NB4 (cell line): ENCODE data around the gene ASS1.

ENCODE experiments used
- DNase-seq: peaks from one replicate; pipeline ENCODE4 v3.0.0; 2010; ENCODE audit warnings: low read depth
- H3K4me3 ChIP-seq: one replicate; pipeline ENCODE4 v1.5.1; 2011; ENCODE audit warnings: mild to moderate bottlenecking, low read depth, low read length, moderate library complexity
- MYC ChIP-seq: IDR thresholded peaks from 2 replicates; pipeline ENCODE4 v1.6.1; 2011; ENCODE audit warnings: low read depth, low read length
- POLR2A ChIP-seq: IDR thresholded peaks from 2 replicates; pipeline ENCODE4 v1.6.1; 2011; ENCODE audit warnings: mild to moderate bottlenecking; ENCODE audit not compliant: insufficient read length; ENCODE audit errors: extremely low read depth
- TF ChIP-seq, protein P1 (sequence below): IDR thresholded peaks from 2 replicates; pipeline ENCODE4 v1.6.1; 2011; ENCODE audit warnings: low read depth, low read length
- TF ChIP-seq, protein P2 (sequence below): IDR thresholded peaks from one replicate; pipeline ENCODE4 v1.5.1; 2012; ENCODE audit warnings: low read depth, low read length

Gene ASS1

DNA sequence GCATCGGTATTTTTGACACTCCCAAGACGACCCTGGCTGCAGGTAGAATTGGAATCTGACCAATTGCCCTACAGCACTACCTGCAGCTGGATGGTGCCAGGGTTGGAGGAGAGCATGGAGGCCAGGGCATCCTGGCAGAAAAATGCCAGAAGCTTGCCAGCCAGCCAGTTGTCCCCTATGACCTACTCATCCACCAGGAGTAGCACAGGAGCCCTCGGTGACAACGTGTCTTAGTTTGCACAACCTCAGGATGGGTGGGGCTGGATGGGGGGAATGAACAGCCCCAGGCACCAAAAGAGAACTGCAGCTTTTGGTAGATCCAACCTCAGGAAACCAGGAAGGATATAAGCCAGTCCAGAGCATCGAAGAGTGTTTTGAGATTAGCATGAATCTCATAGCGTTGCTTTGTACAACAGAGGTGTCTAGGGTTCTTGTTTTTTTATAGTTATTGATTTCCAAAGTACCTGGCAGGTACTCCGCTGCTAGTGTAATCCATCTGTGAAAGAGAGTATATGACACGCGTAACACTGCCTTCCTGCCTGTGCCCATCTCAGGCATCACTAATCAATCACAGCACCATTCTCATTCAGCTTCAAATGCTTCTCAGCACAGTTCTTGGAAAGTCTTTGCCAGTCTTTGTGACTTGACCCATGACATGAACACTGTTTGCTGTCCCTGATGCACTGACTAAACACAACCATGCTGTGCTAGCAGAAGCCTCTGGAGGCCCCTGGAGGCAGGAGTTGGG is 36.7 kb upstream of the ASS1 start:
- TF ChIP-seq MYC (no peak), POLR2A (no peak)
- TF ChIP-seq, protein P1, sequence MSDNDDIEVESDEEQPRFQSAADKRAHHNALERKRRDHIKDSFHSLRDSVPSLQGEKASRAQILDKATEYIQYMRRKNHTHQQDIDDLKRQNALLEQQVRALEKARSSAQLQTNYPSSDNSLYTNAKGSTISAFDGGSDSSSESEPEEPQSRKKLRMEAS = no peak
- TF ChIP-seq, protein P2, sequence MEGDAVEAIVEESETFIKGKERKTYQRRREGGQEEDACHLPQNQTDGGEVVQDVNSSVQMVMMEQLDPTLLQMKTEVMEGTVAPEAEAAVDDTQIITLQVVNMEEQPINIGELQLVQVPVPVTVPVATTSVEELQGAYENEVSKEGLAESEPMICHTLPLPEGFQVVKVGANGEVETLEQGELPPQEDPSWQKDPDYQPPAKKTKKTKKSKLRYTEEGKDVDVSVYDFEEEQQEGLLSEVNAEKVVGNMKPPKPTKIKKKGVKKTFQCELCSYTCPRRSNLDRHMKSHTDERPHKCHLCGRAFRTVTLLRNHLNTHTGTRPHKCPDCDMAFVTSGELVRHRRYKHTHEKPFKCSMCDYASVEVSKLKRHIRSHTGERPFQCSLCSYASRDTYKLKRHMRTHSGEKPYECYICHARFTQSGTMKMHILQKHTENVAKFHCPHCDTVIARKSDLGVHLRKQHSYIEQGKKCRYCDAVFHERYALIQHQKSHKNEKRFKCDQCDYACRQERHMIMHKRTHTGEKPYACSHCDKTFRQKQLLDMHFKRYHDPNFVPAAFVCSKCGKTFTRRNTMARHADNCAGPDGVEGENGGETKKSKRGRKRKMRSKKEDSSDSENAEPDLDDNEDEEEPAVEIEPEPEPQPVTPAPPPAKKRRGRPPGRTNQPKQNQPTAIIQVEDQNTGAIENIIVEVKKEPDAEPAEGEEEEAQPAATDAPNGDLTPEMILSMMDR = no peak
- H3K4me3 ChIP-seq = no peak overlapping the region
- peak; percentile 16 for DNase-seq

DNA sequence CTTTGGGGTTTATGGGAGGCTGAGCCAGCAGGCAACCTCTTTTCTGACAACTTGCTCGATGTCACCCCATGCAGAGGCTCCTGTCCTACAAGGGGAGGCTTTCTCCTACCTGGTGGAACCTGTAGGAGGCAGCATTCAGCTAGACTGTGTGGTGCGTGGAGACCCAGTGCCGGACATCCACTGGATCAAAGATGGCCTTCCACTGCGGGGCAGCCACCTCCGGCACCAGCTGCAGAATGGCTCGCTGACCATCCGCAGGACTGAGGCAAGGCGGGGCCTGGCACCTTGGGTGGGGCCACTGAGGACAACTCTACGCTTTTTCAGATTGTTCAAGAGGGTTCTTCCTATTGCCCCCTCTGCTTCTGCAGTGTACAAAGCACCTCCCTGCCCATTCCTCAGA is 36.1 kb upstream of the ASS1 start:
- TF ChIP-seq POLR2A = no peak
- TF ChIP-seq, protein P2 = peak; percentile 31
- no peak overlapping the region for H3K4me3 ChIP-seq
- DNase-seq = peak; percentile 30

DNA sequence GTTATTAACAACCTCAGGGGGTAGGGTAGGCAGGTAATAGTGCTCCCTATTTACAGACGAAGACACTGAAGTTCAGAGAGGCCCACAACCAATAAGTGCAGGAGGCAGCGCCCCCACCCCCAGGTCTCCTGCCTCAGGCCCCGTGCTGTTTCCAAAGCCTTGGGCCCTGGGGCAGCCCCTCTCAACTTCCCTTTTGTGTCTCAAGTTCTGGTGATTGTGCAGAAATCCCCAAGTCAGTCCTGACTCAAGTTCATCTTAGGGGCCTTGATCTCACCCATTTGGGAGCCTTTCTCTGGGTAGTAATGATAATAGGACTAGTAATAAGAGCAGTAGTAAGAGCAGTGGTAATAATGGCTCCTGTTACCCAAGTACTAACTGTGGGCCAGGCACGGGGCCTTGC is 35.5 kb upstream of the ASS1 start:
- TF ChIP-seq, protein P2 = no peak
- TF ChIP-seq POLR2A = no peak
- TF ChIP-seq, protein P1 = no peak
- no peak for TF ChIP-seq MYC
- DNase-seq = peak; percentile 38
- no peak overlapping the region for H3K4me3 ChIP-seq

DNA sequence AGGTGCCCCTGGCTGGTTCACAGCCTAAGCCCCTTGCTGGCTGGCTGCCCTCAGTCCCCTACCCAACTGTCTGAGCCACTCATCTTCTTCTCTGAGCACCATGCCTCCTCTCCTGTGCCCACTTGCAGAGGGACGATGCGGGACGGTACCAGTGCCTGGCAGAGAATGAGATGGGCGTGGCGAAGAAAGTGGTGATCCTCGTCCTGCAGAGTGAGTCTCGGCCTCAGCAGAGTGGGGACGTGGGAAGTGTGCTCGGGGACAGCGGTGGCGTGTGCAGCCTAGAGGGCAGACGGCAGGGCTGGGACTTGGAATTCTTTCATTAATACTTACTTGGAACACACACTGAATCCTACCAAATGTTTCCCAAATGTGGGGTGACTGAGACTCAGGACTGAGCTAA is 34.3 kb upstream of the ASS1 start:
- no peak overlapping the region for H3K4me3 ChIP-seq
- TF ChIP-seq, protein P1 = no peak
- TF ChIP-seq MYC (no peak), POLR2A (no peak)
- TF ChIP-seq, protein P2 = no peak
- no peak for DNase-seq

DNA sequence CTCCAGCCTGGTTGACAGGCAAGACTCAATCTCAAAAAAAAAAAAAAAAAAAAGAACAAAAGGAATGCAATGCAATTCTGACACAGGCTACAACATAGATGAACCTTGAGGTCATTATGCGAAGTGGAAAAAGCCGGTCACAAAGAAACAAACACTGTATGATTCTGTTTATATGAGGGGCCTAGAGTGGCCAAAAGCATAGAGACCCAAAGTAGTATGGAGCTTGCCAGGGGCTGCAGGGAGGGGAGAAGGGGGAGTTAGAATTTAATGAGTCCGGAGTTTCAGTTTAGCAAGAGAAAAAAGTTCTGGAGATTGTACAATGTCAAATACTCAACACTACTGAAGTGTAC is 33.2 kb upstream of the ASS1 start:
- TF ChIP-seq, protein P1 = no peak
- TF ChIP-seq, protein P2 = no peak
- TF ChIP-seq POLR2A = no peak
- TF ChIP-seq MYC = no peak
- no peak overlapping the region for H3K4me3 ChIP-seq
- no peak for DNase-seq

DNA sequence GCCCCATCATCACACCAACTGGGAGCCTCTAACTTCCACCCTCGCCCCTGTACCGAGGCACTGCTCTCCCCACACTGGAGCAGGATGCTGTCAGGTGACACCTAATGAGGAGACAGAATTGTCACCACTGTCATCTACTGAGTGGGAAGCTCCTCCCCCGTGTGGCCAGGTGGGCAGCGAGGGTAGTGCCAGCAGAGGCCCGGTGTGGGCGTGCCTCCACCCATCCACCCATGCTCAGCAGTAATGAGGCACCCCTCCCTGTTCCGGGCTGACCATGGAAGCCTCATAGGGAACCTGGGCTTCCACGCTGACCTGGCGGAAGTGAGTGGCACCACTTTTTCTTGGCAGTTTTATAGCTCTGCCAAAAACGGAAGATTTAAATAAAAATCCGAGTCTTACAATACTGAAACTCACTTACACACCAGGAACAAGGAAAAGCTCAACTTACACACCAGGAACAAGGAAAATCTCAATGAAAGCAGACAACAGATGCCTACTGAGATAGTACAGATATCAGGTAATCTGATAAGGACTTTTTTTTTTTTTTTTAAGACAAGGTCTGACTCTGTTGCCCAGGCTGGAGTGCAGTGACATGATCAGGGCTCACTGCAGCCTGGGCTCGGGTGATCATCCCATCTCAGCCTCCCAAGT is 30.6 kb upstream of the ASS1 start:
- H3K4me3 ChIP-seq = no peak overlapping the region
- DNase-seq = no peak
- TF ChIP-seq MYC = no peak
- TF ChIP-seq, protein P1 = no peak
- TF ChIP-seq, protein P2 = no peak
